NCI-H146 treated with DMSO at 0.1 percent for 48 hours (cell line): ENCODE results near the gene CDY1.
"Not testable (repeated sequence)": the region's sequence is repeated elsewhere in the genome, so short reads cannot be mapped to it uniquely, and the experiment has no call there.

Experiments
- DNase-seq: peaks from one replicate; lab custom pipeline; 2025; ENCODE audit not compliant: unreplicated experiment; lab: John Stamatoyannopoulos, UW

CDY1 gene, protein sequence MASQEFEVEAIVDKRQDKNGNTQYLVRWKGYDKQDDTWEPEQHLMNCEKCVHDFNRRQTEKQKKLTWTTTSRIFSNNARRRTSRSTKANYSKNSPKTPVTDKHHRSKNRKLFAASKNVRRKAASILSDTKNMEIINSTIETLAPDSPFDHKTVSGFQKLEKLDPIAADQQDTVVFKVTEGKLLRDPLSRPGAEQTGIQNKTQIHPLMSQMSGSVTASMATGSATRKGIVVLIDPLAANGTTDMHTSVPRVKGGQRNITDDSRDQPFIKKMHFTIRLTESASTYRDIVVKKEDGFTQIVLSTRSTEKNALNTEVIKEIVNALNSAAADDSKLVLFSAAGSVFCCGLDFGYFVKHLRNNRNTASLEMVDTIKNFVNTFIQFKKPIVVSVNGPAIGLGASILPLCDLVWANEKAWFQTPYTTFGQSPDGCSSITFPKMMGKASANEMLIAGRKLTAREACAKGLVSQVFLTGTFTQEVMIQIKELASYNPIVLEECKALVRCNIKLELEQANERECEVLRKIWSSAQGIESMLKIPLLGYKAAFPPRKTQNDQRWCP

DNA sequence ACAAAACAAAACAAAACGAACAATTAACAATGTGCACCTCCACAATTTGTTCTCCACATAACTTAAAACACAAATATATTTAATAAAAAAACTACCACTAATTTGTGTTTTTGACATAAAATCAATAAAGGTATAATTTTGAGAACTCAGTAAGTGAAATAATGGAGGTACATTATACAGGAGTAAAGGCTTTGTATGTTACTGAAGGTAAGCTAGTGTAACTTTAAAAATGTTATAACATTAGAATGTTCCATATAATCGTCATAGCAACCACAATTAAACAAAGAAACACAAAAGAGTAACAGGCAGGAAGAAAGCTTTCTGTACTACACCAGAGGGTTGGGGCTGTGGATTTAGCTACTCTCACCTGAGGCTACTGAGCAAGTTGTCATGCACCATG lies at the start of gene CDY1:
Gene CDY1 (plus strand): TSS at position 301 of the 400 bp plus-strand sequence. CDS start 326 bp downstream, outside the sequence.
- not testable (repeated sequence) for DNase-seq

DNA sequence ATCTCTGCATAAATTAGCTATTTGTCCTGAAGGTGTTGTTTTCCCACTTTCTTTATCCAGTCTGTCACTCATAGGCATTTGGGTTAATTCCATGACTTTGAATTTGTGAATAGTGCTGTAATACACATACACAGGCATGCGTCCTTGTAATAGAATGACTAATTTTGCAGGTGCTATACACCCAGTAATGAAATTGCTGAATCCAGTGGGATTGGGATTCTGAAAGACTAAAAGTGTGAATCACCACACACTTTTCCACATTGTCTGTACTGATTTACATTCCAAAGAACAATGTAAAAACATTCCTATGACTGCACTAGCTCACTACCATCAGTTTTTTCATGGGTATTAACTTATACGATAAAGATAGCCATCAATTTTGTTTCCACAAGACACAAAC lies 28.6 kb upstream of the CDY1 start:
- not testable (repeated sequence) for DNase-seq

- DNase-seq, result not testable (repeated sequence)
These were observed 1.7 kb upstream of the CDY1 start for GRCh38 chrY:25620209-25620608.

GRCh38 chrY:25626524-25626923 lies 4.6 kb downstream of the CDY1 start:
- DNase-seq, result not testable (repeated sequence)

DNA sequence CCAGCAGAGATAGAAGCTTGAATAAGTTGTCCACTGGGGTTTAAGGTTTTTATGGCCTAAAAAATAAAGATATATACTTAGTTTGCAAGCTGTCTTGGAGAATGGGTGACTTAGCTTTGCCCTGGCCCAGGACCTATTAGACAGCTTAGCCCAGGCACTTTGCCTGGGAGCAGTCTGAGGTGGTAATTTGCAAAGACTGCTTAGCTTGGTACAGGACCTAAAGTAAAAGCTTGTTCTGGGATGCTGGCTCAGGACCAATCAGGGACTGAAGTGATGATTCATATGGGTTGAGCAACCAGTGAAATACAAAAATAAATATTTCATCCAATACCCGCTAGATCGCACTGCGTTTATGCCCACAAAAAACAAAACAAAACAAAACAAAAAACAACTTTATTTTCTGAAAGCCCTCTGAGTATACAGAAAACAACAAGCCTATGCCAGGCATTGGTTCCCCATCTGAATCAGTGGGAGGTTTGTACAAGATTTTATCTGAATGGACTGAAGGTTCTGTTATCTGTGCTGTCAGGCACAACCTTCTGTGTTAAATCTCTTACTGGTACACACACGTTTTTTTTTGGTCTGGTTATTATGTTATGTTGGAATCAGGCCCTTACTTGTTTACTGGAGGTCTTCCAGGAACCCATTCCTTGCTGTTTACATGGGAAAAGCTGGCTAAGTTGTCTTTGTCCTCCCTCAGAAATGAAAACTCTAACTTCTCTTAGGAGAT lies 8.6 kb downstream of the CDY1 start:
- not testable (repeated sequence) for DNase-seq

DNA sequence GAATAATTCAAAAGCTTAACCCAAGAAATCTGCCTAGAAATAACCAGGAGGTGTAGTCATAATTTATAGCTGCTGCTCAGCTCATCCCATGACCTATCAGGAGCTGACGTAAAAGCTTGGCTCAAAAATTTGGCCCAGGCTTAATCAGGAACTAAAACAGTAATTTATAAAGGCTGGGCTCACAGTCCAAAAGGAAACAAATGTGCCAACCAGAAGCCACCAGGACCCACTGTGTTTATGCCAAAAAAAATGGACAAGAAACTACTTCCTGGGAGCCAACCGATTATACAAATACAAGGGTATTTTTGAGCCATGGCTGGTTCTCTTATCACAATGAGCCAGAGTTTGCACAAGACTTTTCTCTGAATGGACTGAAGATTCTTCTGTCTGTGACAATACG lies 17.9 kb downstream of the CDY1 start:
- DNase-seq, result not testable (repeated sequence)

DNA sequence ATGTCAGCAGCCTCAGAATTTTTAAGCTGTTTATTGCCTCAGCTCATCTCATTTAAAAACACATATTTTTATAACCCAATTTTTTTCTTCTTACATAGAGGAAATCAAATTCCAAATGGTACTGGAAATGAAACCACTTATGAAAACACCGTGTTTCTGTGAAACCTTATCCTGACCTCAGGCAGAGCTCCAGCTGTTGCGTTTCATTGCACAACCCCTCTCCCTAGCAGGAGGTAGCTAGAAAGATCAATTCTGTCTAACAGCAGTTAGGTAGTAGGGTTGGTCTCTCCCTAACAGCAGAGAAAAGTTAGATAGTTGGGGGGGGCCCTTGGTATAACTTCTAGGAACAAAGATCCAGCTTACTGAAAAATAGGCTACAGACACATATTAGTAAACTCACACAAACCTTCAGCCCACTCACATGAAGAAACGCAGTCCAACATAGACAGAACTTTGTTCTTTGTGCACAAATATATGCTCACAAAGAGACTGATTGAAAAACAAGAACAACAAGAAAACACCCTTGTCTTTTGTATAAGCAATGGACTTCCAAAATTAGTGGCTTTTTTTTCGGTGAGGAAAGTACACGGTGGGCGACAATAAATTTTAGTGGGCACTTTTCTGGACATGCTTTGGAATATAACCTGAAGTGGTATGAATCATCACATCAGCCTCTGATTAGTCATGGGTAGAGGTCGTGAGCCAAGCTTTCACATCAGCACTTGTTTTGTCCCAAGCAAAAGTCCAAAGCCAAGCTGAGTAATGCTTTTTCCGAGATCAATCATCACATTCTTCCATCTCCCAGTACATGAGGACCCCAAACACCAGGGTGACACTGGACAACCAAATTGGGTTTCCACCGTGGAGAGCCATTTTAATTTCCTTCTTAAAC lies 21.4 kb downstream of the CDY1 start:
- DNase-seq, result not testable (repeated sequence)
